ENCODE results near the gene CCM2. TPM values are rescaled to one million over a fixed set of nuclear protein-coding genes. Genes with fewer than 3 reads are reported as not detected.
A peak's percentile ranks its signal among the peaks of the same experiment; 100 is the strongest.
"Not testable (repeated sequence)": the region's sequence is repeated elsewhere in the genome, so short reads cannot be mapped to it uniquely, and the experiment has no call there.

CCM2 gene
- polyA plus RNA-seq, 3 donors: 29.2 to 34.4 (median 31.1) TPM

DNA sequence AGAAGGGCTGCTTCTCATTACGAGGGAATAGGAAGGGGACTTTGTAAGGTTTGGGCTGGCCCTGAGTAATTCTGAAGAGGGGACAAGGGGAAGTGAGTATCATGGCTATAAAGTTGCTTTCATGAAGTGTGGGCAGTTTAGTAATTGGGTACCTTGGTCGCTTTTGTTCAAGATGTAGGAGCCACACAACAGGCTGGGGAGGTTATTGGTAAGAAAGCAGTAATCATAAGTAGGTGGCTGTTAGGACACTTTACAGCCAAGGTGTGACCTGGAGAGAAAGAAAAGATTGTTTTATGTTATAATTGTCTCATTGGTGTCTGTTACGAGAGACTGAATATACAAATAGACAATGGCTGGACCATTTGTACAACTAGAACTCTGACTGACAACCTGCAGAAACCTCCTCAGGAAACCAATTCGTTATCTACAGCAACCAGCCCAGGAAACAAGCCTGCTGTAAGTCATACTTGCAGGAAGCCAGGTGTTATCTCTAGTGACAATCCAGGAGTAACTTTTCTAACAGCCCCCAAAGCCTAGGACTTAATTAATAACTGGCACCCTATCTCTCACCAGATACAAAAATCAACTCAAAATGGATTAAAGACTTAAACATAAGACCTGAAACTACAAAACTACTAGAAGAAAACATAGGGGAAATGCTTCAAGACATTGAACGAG is 5.0 kb upstream of the CCM2 start:
- no peak for DNase-seq

DNA sequence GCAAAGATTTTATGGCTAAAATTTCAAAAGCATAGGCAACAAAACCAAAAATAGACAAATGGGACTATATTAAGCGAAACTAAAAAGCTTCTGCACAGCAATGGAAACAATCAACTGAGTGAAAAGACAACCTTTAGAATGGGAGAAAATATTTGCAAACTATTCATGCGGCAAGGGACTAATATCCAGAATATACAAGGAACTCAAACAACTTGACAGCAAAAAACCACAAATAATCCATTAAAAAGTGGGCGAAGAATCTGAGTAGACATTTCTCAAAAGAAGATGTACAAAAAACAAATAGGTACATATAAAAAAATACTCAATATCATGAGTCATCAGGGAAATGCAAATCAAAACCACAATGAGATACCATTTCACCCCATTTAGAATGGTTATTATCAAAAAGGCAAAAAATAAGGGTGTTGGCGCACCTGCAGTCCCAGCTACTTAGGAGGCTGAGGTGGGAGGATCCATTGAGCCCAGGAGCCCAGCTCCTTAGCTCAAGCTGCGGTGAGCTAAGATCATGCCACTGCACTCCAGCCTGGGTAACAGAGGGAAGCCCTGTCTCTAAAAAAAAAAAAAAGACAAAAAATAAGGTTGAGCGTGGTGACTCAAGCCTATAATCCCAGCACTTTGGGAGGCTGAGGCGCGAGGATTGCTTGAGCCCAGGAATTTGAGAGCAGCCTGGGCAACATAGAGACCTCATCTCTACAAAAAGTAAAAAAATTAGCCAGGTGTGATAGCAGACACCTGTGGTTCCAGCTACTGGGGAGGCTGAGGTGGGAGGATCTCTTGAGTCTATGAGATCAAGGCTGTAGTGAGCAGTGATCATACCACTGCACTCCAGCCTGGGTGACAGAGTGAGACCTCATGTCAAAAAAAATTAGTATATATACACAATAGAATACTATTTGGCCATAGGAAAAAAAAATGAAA is 4.2 kb upstream of the CCM2 start:
- no peak for DNase-seq

DNA sequence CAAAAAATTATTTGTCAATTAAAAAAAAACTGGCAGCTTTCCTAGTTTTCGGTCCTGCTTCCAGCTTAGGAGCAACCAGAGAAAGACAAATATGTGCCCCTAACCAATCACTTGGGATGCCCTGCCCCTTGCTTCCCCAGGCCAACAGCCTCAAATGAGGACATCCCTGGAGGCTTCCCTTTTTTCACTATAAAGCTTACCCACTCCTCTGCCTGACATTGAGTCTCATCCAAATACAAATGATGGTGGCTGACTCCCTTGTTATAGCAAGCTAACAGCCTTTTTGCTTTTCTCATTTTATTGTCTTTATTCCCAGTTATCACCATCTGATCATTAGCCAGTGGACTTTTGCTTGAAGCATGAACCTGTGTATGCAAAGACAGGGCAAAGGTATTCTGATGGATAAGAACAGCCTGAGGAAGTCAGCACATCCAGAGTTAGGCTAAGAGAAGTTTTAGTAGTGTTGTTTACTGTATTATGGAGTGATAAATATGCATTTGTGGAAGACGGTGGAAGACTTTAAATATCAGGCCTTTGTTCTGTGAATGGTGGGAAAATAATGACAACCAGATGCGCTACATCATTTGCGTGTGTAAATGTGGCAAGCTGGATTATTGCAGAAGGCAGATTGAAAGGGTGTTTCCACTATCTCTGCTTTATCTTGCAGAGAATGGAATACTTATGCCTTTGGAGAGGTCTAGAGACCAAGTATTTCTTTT is 1.7 kb upstream of the CCM2 start:
- no peak for DNase-seq

DNA sequence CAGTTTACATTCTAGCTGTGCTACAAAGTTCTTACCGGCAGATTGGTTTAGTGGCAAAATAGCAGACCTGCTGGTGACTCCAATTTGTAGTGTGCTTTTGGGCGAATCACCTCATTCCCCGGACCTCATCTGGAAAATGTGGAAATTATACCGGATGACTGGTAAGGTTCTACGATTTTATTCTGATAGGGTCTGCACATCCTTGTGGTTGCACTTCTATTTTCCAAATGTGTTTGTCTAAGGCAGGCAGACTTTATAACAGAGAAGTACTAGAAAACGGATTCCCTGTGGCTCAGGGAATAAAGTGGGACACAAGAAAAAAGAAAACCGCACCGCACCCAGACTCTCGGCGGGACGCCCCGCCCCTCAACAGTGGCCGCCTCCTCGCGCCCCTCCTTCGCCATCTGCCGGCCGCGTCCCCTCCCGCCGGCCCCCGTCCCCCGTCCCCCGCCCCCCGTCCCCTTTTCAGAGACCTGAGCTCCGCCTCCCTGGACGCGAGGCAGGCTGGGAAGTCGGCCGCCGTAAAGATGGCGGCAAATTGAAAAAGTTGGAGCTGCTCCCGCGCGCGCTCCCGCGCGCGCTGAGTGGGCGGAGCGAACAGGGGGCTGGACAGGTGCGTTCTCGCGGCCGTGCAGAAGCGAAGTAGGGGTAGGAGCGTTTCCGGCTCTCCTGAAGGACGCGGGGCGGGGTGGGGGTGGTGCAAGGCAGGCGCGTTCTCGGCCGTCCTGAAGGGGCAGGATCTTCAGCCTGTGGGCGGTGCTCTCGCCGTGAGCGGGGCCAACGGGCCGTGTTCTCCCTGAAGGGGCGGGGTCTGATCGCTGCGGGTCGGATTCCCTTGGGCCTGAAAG is 532 bp upstream of the CCM2 start:
- DNase-seq: peak; percentile 99

DNA sequence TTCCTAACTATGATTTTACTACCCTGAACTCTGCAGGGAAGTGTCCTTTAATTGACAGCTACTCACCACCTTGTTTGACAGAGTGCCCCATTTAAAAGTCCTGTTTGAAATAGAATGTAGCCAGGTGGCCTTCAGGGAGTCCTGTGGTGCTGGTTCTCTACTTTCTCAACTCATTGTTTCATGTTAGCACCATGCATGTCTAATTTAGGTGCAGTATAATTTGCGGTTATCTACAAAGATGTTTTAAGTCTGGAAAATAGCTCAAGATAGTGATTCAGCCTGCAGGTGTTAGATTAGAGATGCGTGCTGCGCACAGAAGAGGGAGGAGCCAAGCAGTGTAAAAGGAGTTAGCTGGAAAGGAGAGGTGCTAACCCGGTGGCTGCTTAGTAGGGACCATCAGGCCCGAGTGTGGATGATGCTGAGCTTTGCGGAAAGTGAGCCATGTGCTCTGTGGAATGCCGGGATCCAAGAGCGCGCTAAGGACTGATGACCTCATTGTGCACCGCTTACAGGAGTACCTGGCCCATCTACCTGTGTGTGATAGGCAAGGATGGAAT is 1.2 kb downstream of the CCM2 start:
- DNase-seq: no peak

DNA sequence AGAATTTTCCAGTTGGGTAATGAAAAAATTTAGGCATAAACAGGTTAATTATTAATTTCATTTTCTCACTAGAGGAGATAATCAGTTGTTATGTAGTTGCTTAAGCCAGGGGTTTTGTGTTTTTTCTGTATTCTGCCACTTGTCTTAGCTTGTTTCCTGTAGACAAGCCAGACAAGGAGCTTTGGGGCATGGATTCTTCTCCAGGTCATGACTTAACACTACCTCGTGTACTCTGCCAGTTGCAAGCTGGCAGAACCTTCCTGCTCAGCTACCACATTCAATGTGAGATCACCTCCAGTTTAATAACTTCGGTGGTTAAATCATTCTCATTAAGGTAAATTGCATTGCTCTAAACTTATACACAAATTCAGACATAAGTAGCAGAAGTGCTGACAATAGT is 1.8 kb downstream of the CCM2 start:
- DNase-seq: no peak

DNA sequence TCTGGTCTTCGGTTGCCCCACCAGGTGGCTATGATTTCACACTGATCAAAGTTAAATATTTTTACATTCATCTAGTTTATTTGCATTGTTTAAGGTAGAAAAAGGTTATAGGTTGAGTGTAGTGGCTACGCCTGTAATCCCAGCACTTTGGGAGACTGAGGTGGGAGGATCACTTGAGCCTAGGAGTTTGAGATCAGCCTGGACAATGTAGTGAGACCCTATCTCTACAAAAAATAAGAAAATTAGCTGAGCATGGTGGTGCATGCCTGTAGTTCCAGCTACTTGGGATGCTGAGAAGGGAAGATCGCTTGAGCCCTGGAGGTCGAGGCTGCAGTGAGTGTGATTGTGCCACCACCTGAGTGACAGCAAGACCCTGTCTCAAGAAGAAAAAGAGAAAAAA is 3.8 kb downstream of the CCM2 start:
- DNase-seq: no peak

DNA sequence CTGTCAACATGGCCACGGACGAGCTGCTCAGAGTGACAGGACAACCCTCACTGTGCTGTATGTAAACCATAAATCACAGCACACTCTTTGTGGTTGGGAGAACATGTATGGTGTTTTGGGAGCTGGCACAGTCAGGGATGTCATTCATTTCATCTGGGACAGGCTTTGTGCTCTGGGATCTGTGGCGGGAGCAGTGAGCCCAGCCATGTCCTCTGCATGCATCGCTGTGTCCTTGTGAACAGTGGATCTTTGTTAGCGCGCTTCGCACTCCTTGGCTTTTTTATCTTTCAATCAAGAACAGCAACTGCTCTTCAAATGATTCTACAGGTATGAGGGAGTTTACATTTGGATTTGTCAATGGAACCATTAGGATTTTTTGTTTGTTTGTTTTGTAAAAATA is 7.1 kb downstream of the CCM2 start:
- DNase-seq: no peak

DNA sequence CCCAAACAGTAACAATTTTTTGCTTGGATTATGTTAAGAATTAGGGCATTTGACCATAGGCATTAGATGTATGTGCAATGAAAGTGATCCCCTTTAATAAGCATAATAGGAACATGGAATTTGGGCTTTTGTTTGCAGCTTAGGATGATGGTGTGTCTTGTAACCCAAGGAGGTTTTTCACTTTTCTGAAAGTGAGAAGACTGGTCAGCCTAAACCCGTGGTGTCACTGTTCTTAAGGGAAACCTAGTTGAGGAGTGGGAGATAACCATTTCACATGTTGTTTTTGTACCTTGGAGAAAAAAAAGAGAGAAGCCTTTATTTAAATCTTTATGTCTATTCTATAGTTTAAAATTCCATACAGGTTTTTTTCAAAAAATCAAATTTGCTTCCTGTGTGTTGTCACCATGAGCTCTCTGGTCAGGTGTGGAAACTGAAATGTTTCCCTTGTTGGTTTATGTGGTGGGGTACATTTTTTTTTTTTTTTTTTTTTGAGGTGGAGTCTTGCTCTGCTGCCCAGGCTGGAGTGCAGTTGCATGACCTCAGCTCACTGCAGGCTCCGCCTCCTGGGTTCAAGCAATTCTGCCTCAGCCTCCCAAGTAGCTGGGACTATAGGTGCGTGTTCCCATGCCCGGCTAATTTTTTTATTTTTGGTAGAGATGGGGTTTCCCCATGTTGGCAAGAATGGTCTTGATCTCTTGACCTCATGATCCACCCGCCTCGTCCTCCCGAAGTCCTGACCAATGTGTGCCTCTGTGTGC is 7.7 kb downstream of the CCM2 start:
- DNase-seq: no peak

DNA sequence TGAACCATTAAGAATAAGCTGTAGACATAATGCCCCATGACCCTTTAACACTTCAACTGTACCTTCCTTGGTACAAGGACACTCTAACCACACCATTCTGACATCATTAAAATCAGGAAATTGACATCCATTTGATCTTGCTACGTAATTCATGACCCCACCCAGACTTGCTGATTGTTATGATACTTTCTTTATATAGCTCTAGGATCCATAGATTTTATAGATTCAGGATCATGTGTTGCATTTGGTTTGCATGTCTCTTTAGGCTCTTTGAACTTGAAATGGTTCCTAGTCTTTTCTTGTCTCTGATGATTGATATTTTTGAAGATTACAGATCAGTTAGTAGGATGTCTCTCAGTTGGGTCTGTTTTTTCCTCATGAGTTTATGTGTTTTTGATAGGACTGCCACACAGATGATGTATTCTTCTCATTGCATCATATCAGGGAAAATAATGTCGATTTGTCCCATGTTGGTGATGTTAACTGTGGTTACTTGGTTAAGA is 13.5 kb downstream of the CCM2 start:
- no peak for DNase-seq

DNA sequence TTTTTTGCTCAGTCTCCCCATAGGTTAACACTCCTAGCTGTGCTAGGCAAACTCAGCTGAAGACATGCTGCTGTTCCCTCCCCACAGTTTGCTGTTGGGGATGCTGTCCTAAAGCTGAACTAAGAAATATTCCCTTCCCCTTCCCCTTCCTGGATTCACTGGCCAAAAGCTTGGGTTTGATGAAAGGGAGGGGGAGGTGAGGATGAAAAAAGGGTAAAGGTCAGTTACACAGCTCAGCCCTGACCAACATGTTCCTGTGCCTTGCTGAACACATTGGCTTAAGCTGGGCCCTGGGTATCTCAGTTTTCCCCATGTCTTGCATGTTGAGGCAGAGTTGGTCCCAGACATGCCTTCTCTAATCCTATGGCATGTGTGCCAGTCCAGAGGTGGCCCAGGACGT is 15.3 kb downstream of the CCM2 start:
- no peak for DNase-seq

DNA sequence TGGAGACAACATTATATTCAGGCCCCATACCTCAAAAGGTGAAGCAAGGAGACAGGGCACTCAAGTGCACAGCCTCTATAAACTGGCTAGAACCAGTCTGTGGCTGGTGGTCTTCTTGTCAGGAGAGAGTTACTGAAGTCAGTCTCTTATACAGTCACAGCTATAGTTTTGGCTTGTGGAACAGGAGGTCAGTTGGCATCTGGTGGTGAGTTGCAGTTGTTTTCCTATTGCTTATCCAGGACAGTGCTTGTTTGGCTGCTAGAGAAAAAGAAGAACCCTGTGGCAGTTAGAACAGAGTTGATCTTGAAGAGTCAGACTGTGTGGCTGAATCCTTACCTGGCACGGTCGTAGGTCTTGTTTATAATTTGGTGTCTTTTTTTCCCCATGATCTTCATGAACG is 17.3 kb downstream of the CCM2 start:
- DNase-seq: no peak

DNA sequence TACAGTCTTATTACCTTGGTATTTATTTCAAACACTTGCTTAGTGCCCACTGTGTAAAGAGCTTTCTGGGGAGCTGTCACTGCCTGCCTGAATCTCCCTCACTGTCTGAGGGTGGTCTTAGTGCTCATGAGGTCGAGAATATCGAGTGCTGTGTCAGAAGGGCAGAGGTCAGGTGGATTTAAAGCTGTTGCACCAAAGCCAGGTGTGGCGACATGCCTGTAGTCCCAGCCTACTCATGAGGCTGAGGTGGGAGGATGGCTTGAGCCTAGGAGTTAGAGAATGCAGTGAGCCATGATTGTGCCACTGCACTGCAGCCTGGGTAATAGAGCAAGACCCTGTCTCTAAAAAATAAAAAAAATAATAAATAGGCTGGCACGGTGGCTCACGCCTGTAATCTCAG is 20.9 kb downstream of the CCM2 start:
- no peak for DNase-seq

DNA sequence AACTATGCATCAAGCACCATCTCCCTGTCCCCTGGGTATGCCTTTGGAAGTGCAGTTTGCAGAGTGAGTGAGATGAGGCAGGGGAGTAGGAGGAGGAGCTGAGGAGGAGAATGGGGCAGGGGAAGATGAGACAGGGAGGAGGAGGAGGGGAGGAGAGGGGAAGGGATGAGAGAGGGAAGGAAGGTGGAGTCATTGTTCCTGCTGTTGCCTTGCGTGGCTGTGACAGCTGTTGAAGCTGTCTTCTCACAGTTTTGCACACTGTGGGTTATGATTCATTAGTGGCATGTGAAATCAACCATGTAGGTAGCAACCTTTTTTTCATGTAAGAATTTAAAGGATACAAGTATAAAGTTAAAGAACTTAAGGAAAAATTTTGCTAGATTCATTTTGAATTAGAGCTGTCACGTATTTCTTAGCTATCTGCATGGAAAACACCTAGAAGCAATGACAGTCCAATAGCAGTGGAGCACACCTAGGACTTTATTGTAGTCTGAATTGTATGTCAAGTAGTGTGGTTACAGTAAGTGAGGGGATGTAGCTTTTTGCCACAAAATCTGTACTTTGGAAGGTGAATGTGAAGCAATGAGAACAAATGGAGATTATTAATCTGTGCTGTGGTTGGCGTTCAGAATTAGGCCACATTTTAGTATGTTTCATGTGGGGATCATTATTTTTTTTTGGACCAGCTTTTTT is 21.7 kb downstream of the CCM2 start:
- no peak for DNase-seq

DNA sequence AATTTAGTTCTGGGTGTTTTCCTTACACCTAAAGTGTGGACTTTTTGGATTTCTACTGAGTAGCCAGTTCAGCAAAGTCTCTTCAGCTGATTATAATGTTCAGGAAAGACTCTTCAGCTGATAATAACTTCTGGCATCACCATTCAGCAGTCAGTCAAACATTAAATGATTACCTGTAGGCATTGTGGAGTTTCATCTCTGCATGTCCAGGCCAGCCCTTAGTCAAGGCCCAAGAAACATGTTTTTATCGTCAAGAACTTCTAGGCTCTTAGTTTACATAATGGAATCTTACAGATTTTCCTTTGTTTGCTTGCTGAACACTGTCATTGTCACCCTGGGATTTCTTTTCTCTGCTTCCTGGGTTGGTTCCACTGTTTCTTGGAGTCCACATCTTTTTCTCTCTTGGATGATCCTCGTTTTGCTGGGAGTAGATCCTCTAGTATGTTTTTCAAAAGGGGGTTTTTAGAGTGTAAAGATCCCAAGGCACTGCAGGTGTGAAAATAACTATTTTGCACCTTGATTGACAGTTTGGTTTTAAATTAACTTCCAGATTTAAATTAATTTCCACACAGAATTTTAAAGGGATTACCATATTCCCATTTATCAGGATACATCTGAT is 24.2 kb downstream of the CCM2 start:
- no peak for DNase-seq

DNA sequence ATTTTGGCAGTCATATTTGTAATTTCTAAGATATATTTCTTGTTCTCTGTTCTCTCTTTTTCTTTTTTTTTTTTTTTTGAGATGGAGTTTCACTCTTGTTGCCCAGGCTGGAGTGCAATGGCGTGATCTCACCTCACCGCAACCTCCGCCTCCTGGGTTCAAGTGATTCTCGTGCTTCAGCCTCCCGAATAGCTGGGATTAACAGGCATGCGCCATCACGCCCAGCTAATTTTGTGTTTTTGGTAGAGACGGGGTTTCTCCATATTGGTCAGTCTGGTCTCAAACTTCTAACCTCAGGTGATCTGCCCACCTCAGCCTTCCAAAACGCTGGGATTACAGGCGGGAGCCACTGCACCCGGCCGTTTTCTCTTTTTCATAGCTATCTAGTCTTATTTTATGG is 25.5 kb downstream of the CCM2 start:
- DNase-seq: not testable (repeated sequence)

DNA sequence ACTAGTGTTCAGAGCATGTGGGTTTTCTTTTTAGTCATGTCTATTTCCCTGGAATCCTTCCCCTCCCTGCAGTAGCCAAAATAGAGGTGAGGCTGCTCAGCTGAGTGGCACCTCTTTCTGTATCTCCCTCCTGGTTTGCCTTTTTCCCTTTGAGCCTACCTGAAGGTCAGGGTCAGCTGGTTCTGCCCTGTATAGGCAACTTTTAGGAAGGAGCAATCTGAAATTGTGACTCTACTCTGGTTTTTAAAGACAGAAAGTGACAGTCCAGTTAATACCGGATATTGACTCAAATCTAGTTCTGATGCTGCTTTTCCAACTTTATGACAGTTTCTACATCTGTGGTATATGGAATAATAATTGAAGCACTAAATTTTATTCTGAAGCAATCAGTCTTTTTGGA is 26.0 kb downstream of the CCM2 start:
- no peak for DNase-seq

DNA sequence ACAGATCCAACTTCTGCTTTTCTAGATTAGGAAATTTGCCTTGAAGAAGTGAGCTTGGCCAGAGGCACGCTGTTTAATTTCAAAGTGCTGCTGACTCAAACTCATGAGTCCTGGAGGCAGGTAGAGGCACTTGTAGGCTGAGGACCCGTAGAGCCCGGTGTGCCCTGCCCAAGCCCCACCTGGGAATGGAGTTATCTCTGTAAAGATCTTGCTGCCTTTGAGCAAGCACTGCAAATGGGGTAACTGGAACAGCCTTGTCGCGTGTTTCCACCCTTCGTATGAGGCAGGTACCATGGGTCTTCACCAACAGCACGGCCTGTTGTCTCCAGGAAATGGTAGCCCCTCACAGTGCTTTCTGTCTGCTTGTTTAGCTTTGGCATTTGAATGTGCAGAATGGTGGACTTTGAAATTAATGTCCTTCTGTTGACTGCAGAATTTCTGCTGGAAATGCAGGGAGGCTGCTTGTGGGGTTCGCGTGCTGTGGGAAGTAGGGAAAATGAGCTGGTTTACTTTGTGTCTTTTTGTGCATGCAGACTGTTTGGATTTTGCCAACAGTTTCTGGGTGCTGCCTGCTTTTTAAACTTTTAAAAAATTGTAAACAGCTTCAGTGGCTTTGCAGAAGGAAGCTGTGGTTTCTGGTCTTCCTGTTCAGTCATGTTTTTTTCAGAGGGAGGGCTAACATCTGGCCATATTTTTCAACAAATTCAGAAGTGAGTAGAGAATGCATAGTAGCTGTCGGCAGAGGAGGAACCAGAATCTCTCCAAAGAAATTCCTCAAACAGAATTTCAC is 27.2 kb downstream of the CCM2 start:
- no peak for DNase-seq

DNA sequence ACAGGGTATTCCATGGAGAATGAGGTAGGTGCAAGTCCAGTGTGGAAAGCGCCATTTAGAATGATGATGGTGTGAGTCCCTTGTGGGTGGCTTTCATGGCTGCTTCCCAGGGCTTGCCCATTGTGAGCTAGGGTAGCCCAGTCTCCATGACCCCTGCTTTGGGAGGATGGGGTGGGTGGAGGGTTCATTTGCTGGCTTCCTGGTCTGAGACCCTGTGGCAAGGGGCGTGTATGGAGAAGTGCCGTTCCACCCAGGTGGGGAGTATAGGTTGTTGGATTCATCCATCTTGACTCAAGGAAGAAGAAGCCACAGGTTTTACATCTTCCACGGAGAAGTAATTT is 27.7 kb downstream of the CCM2 start:
- DNase-seq: no peak
